Lower leg skin (tissue), 3 donors: Measurements from ENCODE around the gene GPN1.

Experiments
- CTCF ChIP-seq, 3 donors: fragments of 450-650 bp; IDR thresholded peaks; one replicate each; pipeline ENCODE4 v1.5.1; 2016; ENCODE audit warnings: antibody characterized with exemption in 3 of 3, mild to moderate bottlenecking in 3 of 3, moderate library complexity in 2 of 3
- POLR2A ChIP-seq, 2 donors: fragments of 450-650 bp; IDR thresholded peaks; one replicate each; pipeline ENCODE4 v1.6.1; 2016 to 2017; ENCODE audit warnings: antibody characterized with exemption in 2 of 2, mild to moderate bottlenecking in 1 of 2, moderate library complexity in 1 of 2

GRCh38 chr2:27638709-27639108 is 9.9 kb downstream of the GPN1 start:
- TF ChIP-seq CTCF (IDR thresholded peaks at IDR 0.05) (no peak), POLR2A (IDR thresholded peaks at IDR 0.05) (no peak)
